Aorta (tissue), 5 donors: Measurements from ENCODE around the gene USP32. TPM values are rescaled to one million over a fixed set of nuclear protein-coding genes. Genes with fewer than 3 reads are reported as not detected.
"Not testable (repeated sequence)": the region's sequence is repeated elsewhere in the genome, so short reads cannot be mapped to it uniquely, and the experiment has no call there.

Source experiments
- ATAC-seq: fragments of 200-7000 bp; cut with Tn5 transposase; one replicate; pipeline ENCODE4 v1.9.1; 2022; ENCODE audit warnings: moderate library complexity; ENCODE audit not compliant: low FRiP score
- DNase-seq, 2 donors: peaks; one replicate each; pipeline ENCODE4 v3.0.0-alpha.2; 2020
- H3K27ac ChIP-seq, 2 donors: one replicate each; pipeline ENCODE4 v1.5.1; 2013; ENCODE audit warnings: low read length in 2 of 2, mild to moderate bottlenecking in 2 of 2, moderate library complexity in 2 of 2, control low read depth in 1 of 2, inconsistent platforms in 1 of 2, low read depth in 1 of 2
- H3K27me3 ChIP-seq, 2 donors: one replicate each; pipeline ENCODE4 v1.6.1; 2013; ENCODE audit warnings: control low read depth in 1 of 2, low read length in 1 of 2, mild to moderate bottlenecking in 1 of 2, moderate library complexity in 1 of 2; ENCODE audit not compliant: insufficient read depth in 2 of 2, control insufficient read depth in 1 of 2
- H3K36me3 ChIP-seq, 2 donors: one replicate each; pipeline ENCODE4 v1.6.1; 2013; ENCODE audit warnings: control low read depth in 1 of 2, low read length in 1 of 2, mild to moderate bottlenecking in 1 of 2; ENCODE audit not compliant: insufficient read depth in 2 of 2, control insufficient read depth in 1 of 2
- H3K4me1 ChIP-seq, 2 donors: one replicate each; pipeline ENCODE4 v1.6.1; 2013; ENCODE audit warnings: low read length in 2 of 2, control low read depth in 1 of 2, mild to moderate bottlenecking in 1 of 2, moderate library complexity in 1 of 2; ENCODE audit not compliant: insufficient read depth in 2 of 2, control insufficient read depth in 1 of 2
- H3K4me3 ChIP-seq, 2 donors: one replicate each; pipeline ENCODE4 v1.5.1; 2013; ENCODE audit warnings: low read length in 2 of 2, control low read depth in 1 of 2, mild to moderate bottlenecking in 1 of 2
- H3K9me3 ChIP-seq: one replicate; pipeline ENCODE4 v1.6.1; 2013; ENCODE audit warnings: mild to moderate bottlenecking, low read length; ENCODE audit not compliant: control insufficient read depth
- WGBS, 2 donors: extraction: QIAGEN DNeasy Blood & Tissue Kit; methylation state at CpG; one replicate each; pipeline ENCODE4 v1.1.7; 2013; 5-methylcytosine and 5-hydroxymethylcytosine counted together
- intact Hi-C, 2 donors: fragments of 100-400 bp; cut with DNase I; formaldehyde crosslinking; loops; one replicate each; pipeline versions ENCODE4 v1.14.2 to v1.15.0; 2022
- polyA plus RNA-seq, 2 donors: library from polyadenylated mRNA; stranded (reverse); fragments of 200-250 nt; gene quantifications; one replicate each; pipeline ENCODE4 v1.2.3, GENCODE V29; 2013
- total RNA-seq, 2 donors: library from RNA; stranded (reverse); fragmentation: NEBNext Ultra II Directional; extraction: Animal tissue kit (Norgen Biotek cat#: 25700); gene quantifications; one replicate each; pipeline ENCODE4 v1.2.1, GENCODE V29; 2021
- donor health status: healthy with polysubstance abuse.
- donor health status: Bipolar disorder and iron deficiency.
- donor health status: DM: no; HTN: no; CAD: no.
- donor health status: DM: no; HTN: no; CAD: no.
- donor health status: DM: yes; HTN: yes; CAD: no.

Gene USP32
- total and polyA plus RNA-seq, 4 donors: 9.1 to 57.7 (median 32.3) TPM

DNA sequence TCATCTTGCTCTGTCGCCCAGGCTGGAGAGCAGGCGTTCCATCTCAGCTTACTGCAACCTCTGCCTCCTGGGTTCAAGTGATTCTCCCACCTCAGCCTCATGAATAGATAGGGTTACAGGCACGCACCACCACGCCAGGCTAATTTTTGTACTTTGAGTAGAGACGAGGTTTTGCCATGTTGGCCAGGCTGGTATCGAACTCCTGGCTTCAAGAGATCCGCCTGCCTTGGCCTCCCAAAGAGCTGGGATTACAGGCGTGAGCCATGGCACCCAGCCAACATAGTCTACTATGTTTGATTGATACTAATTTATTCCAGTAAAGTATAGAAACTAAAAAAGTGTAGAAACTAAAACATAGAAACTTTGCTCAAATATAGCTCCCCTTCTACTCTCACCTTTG, 147.3 kb downstream of the USP32 start:
- H3K4me3 ChIP-seq: no peak overlapping the region
- 89 to 94% methylated on average over 8 of the region's 8 CpGs for whole genome bisulfite sequencing, 2 donors
- no peaks in the 10 kb centered on the region for H3K9me3 ChIP-seq
- no peak for ATAC-seq
- no peak overlapping the region for H3K27ac ChIP-seq
- peaks cover 0 to 3% of the 10 kb centered on the region in 2 donors for H3K36me3 ChIP-seq
- H3K27me3 ChIP-seq: no peaks in the 10 kb centered on the region
- H3K4me1 ChIP-seq: no peaks in the 10 kb centered on the region
- no peak for DNase-seq
- intact Hi-C loops: no loop called here

DNA sequence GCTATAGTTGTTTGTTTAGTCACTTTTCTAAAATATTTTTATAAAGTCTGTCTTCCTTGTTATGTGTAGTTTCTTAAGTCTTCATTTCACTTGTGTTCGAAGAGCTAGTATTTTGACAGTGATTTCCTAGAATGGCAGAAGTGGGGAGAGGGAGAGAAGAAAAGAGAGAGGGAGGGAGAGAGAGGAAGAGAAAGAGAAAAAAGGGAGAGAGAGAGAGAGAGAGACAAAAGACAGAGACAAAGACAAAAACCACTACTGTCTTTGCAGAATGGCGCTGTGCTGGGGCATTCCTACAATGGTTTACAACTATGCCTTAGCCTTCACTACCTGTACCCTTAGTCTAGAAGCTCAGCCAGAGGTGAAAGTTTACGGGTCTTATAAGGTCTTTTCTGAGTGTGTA, 151.6 kb downstream of the USP32 start:
- no peak overlapping the region for H3K4me3 ChIP-seq
- DNase-seq (no peak), ATAC-seq (no peak)
- H3K27ac ChIP-seq: no peak overlapping the region
- H3K9me3 ChIP-seq: no peaks in the 10 kb centered on the region
- WGBS, 2 donors: 87 to 93% methylated on average over 3 of the region's 3 CpGs
- peaks cover 0 to 1% of the 10 kb centered on the region in 2 donors for H3K36me3 ChIP-seq
- no peaks in the 10 kb centered on the region for H3K4me1 ChIP-seq
- no peaks in the 10 kb centered on the region for H3K27me3 ChIP-seq
- intact Hi-C loops: no loop called here

DNA sequence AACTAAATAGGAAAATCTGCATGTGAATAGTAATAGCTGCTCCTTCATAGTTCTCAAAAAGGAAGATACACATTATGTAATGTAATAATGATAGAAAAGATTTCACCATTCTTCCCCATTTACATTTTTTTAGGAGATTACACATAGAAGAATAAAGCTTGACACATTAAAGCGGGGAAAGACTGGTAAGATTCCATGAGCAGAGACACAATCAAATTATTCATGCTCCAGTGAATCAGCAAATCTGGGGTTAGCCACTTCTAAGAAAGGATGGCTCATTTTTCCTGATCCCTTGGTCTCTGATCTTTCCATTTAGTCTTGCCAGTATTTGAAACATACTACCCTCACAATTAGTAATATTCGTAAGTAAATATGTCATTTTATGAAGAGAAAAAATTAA, 160.2 kb downstream of the USP32 start:
- ATAC-seq: no peak
- H3K4me3 ChIP-seq: no peak overlapping the region
- H3K36me3 ChIP-seq: peaks cover 0 to 4% of the 10 kb centered on the region in 2 donors
- intact Hi-C loops: no loop called here
- H3K4me1 ChIP-seq: no peaks in the 10 kb centered on the region
- DNase-seq: no peak
- H3K9me3 ChIP-seq: no peaks in the 10 kb centered on the region
- no peaks in the 10 kb centered on the region for H3K27me3 ChIP-seq
- WGBS, 2 donors: 96 to 97% methylated on average over 2 of the region's 2 CpGs
- no peak overlapping the region for H3K27ac ChIP-seq

DNA sequence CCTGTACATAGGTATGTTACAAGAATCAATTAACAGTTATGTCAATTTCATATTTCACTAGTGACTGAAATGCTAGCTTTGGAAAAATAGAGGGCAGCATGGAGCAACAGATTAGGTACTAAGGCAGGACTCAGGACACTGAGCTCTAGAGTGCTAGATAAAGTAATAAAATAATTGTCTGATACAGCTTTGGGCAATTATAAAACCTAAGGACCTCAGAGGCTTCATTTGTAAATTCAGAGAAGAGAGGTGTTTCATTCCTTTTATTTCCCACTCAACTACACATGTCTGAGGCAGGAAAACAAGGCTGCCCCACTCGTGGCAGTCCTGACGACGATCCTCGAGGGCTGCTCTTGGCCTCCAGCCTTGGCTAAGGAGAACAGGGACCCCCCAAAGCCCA, 160.7 kb downstream of the USP32 start:
- Histone ChIP-seq H3K27ac (no peak overlapping the region), H3K27me3 (no peaks in the 10 kb centered on the region), H3K36me3 (peaks cover 0 to 4% of the 10 kb centered on the region in 2 donors), H3K9me3 (no peaks in the 10 kb centered on the region), H3K4me1 (no peaks in the 10 kb centered on the region), H3K4me3 (no peak overlapping the region)
- 87 to 90% methylated on average over 4 of the region's 4 CpGs for WGBS, 2 donors
- intact Hi-C loops: no loop called here
- DNase-seq (no peak), ATAC-seq (no peak)

DNA sequence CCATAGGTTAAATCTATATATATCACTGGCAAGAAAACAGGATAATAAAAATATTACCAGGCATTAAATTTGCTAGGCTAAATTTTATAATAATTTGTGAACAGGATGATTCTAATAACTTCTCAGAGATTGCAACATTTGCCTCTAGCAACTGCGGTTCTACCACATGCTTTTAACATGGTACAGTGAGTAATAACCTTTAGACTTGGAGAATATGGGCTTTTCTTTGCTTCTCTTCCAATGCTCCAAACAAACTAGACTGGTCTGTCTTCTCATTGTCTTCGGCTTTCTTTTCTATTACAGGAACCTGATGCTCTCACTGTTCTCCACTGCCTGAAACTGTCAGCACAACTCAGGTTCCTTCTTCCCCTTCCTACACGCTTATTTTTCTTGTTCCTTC, 161.6 kb downstream of the USP32 start:
- H3K4me3 ChIP-seq: no peak overlapping the region
- H3K27me3 ChIP-seq: no peaks in the 10 kb centered on the region
- H3K27ac ChIP-seq: no peak overlapping the region
- no peaks in the 10 kb centered on the region for H3K4me1 ChIP-seq
- no peak for ATAC-seq
- H3K36me3 ChIP-seq: peaks cover 0 to 4% of the 10 kb centered on the region in 2 donors
- DNase-seq: no peak
- WGBS, 2 donors: 91 to 95% methylated on average over 3 of the region's 3 CpGs
- H3K9me3 ChIP-seq: no peaks in the 10 kb centered on the region
- intact Hi-C loops: no loop called here

DNA sequence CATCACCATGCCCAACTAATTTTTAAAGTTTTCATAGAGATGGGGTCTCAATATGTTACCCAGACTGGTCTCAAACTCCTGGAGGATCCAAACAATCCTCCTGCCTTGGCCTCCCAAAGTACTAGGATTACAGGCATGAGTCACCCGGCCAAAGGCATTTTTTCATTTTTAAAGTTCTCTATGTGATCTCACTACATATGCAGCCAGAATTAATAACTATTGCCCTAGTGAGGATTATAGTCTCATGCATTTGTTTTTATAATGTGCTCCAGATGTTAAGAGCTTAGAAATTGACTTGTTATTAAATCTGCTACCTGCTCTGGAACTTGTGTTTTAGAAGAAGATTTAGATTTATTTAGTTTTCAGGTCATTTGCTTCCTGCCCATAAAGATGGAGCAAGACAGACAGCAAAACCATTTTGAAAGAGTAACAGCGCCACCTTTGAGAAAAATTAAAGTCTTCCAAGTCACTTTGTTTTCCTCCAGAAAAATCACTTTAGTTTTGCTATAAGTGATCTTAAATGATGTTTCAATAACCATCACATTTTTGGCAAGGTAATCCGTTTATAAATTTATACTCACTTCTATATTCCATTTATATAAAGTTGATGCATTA, 162.6 kb downstream of the USP32 start:
- no peak for ATAC-seq
- no peaks in the 10 kb centered on the region for H3K4me1 ChIP-seq
- H3K27me3 ChIP-seq: no peaks in the 10 kb centered on the region
- no peak for DNase-seq
- H3K27ac ChIP-seq: no peak overlapping the region
- WGBS, 2 donors: 90 to 91% methylated on average over 3 of the region's 3 CpGs
- no peaks in the 10 kb centered on the region for H3K36me3 ChIP-seq
- no peak overlapping the region for H3K4me3 ChIP-seq
- H3K9me3 ChIP-seq: no peaks in the 10 kb centered on the region
- intact Hi-C loops: no loop called here

DNA sequence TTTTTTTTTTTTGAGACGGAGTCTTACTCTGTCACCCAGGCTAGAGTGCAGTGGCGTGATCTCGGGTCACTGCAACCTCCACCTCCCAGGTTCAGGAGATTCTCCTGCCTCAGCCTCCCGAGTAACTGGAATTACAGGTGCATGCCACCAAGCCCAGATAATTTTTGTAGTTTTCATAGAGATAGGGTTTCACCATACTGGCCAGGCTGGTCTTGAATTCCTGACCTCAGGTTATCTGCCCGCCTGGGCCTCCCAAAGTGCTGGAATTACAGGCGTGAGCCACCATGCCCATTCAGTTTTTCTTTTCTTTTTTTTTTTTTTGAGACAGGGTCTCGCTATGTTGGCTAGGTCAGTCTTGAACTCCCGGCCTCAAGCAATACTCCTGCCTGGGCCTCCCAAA, 164.7 kb downstream of the USP32 start:
- ATAC-seq, H3K4me3 ChIP-seq, H3K9me3 ChIP-seq, DNase-seq, H3K27me3 ChIP-seq, H3K27ac ChIP-seq, H3K4me1 ChIP-seq, intact Hi-C loops, H3K36me3 ChIP-seq: not testable (repeated sequence)
- 92 to 93% methylated on average over 8 of the region's 8 CpGs for WGBS, 2 donors

DNA sequence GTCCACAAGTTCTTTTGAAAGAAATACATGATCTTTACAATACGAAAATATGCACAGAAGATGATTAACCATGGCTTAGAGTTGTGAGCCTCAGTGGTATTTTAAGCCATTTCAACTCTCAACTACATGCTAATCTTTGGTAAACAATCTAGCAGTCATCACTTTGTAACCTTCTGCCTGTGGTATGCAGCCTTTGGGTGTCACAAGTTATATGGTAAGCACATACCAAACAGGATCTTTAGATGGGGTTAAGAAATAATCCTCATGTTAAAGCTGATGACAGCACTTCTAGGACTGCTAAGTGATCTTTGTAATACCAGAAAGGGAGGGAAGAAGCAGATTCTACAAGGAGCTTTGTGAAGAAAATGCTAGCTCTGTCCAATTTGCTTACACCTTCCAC, 167.9 kb downstream of the USP32 start:
- no peaks in the 10 kb centered on the region for H3K9me3 ChIP-seq
- no peak for ATAC-seq
- no peaks in the 10 kb centered on the region for H3K27me3 ChIP-seq
- H3K27ac ChIP-seq: no peak overlapping the region
- peaks cover 0 to 4% of the 10 kb centered on the region in 2 donors for H3K36me3 ChIP-seq
- no peak for DNase-seq
- no peak overlapping the region for H3K4me3 ChIP-seq
- no peaks in the 10 kb centered on the region for H3K4me1 ChIP-seq
- WGBS, 2 donors: 89 to 94% methylated on average over 1 of the region's 1 CpG
- intact Hi-C loops: no loop called here

DNA sequence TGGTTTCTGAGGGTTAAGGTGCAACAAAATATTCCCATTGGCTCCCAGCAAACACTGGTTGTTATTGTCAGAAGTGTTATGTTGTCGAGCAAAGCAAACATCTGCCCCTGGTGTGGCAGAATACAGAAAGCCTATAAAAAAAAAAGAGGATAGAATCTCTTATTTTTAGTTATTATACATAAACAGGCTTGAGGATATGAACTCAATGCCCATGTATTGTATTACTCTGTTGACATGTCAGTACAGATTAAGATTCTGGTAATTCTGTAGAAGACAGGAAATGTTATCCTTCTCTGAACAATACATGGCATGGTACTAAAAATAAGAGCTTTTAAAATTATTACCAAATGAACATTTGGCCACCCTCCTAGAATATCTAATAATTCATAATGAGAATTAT, 168.5 kb downstream of the USP32 start:
- Histone ChIP-seq H3K4me3 (no peak overlapping the region), H3K36me3 (peaks cover 0 to 4% of the 10 kb centered on the region in 2 donors), H3K4me1 (no peaks in the 10 kb centered on the region), H3K27ac (no peak overlapping the region), H3K27me3 (no peaks in the 10 kb centered on the region), H3K9me3 (no peaks in the 10 kb centered on the region)
- no peak for ATAC-seq
- DNase-seq: no peak
- 90 to 93% methylated on average over 1 of the region's 1 CpG for WGBS, 2 donors
- intact Hi-C loops: no loop called here
